HG03108 (cell line): ENCODE data around the gene CCR9.

Experiments
- ATAC-seq: cut with Tn5 transposase; IDR thresholded peaks from one replicate; pipeline ENCODE4 v1.9.1; 2021; ENCODE audit warnings: moderate library complexity; ENCODE audit not compliant: unreplicated experiment

Gene CCR9

DNA sequence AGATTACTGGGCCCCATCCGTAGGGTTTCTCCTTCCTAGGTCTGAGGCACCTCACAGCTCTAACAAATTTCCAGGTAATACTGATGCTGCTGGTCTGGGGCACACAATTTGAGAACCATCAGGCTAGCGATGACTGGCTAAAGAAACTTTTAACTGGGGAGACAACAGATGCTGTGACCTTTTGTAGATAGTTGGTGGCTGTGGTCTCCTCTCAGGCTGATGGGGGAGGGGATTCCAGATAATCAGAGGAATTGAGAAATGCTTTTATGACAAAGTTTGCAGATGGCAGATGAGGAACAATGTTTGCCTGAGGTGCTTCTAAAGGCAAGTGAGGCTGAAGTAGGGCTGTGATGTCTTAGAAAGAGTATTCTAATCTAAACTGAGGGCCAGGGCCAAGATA lies 13.8 kb upstream of the CCR9 start:
- ATAC-seq = no peak

DNA sequence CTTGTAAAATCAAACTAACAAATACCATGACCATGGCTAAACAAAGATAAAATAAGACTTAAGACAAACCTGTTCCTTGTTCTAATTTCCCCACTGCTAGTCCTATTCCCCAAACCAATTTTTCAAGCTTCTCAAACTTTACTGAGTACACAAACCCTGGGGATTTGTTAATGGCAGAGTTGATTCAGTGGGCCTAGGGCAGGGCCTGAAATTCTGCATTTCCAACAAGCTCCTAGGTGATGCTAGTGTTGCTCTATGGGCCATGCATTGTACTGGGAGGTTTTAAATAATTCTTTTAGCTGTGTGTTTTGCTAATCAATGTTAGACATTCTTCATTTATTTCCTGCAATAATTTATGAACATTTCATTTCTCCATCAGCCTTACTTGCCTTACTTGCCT lies 13.3 kb upstream of the CCR9 start:
- no peak for ATAC-seq

DNA sequence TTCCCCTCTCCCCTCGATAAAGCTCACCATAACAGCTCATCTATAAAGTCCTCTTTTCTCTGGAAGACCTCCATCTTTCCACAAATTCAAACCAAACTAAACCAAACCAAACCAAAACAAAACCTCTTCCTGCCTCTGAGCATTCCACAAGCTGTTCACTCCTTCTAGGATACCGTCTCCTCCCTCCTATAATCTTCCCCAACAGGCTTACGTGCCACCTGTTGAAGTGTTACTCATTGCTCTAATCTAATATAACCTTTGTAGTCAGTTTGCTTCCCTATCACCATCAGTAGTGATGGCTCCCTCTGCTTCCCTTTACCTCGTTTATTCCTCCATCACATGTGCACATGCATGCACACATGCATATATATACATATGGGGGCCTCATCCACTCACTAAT lies 12.7 kb upstream of the CCR9 start:
- ATAC-seq = no peak

DNA sequence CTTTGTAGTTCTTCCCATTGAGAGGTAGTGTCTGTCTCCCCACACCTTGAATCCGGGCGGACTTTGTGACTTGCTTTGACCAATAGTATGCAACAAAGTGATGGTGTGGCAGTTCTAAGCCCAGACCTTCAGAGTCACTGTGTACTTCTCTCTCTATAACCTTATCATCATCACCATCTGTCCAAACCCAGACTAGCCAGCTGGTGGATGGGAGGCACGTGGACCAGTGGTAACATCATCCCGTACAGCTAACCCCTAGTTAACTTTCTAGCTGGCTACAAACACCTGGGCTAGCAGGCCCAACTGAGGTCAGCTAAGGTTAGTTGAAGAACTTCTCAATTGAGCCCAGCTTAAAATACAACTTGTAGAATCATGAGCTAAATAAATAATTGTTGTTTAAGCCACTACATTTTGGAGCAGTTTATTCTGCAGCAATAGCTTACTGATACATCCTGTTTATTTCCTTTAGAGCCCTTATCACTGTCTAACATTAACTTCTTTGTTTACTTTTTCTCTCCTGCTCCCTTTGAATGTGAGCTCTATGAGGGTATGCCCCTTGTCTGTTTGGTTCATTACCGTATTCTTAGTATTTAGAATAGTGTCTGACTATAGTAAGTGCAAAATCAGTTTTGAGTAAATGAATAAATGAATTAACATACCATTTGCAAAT lies 11.5 kb upstream of the CCR9 start:
- ATAC-seq = no peak

DNA sequence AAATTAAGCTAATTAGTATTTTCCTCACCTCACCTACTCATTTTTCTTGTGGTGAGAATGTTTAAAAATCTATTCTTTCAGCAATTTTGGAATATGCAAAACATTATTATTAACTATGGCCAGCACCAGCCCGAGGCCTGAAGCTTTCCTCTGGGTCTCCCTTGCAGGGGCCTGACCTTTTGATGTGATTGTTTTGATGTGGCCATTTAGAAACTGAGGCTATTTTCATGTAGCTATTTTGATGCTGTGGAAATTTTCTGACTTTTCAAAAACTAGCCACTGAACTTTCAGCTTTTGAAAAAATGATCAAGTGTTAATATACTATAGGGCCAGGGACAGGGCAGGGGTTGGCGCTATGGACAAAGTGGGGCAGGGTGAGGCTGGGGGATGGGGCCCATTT lies 8.2 kb upstream of the CCR9 start:
- ATAC-seq = no peak

DNA sequence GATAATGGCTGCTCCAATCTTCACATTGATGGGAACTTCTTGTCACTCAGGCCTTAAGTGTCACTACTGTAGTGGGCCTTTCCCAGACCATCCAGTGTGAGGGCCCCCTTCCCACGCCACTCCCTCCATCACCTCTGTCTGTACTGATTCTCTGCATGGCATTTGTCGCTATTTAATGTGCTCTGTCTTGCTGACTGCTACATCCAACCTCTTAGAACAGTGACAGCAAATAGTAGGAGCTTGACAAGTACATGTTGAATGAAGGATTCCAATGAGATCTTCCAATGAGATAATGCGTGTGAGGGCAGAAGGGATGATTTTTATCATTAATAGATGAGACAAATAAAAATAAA lies 5.6 kb upstream of the CCR9 start:
- ATAC-seq = no peak

DNA sequence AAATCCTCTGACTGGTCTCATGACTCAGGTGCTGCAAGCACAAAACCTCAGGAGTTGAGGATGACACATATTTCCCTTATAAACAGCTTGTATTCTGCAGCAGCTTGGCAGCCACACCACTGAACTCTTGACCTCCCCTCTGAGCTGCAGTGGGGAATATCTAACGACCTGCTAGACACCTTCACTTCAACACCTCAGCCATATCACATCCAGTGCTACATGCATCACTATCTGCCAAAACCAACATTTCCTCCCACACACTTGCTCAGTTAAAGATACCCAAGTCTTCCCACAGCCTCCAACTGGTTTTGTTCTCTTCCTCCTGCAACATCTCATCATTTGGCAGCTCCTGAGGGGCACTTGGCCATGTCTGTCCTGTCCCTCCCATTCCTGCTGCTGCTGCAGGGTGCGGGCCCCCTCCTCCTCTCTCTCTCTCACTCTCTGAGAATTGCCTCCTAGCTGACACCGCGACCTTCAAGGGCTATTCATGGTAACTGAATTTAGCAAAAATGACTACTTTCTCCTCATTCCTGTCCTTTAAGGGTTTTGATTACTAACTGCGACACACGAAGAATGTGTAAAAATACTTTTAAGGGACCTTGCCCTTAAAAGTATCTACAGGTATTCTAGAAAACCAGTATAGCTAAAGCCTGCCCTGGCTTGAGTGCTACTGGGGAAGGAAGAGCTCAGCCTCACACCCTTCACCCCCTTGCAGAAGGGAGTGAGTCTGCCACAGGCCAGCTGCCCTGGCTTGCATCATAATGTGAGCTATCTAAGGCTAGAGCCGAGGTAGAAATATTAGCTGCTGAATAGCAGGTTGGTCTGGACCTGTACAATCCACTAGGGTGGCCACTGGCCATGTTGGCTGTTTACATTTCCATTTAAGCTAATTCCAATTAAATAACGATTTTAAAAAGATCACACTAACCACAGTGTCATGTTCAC lies 5.0 kb upstream of the CCR9 start:
- ATAC-seq = no peak

DNA sequence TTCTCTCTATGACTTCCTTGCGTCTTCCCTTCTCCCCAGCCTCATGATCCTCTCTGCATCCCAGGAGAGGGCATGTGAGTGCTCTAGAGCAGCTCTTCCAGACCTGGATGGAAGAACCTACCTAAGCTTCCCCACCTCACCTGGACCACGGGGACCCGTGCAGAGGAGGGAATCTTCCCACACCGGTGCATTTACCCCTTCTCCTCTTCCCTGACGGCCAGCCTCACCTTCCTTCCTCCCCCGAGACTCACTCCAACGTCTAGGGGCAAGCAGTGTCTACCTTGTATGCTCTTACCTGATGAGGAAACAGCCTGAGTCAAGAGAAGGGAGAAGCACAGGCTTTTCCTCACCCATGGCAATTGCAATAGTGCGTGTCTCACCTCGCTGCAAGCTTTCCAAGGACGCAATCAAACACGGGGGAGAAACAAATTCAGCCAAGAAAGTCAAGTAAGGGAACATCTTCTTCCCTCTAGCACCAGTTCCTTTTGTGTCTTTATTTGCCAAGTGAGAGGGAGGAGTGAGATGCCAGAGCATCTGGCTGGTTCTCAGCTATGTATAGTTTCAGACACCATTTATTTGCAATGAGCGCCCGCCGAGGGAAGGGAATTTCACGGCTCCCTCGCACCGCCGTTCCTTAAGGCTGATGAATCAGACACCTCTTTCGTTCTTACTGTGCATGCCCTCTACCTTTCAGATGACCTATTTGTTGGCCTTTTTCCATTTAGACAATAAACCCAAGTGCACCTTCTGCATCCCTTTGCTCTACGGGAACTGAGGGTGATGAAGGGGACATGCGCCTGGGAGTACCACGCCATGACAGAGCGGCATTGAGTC lies 1.8 kb upstream of the CCR9 start:
- no peak for ATAC-seq

DNA sequence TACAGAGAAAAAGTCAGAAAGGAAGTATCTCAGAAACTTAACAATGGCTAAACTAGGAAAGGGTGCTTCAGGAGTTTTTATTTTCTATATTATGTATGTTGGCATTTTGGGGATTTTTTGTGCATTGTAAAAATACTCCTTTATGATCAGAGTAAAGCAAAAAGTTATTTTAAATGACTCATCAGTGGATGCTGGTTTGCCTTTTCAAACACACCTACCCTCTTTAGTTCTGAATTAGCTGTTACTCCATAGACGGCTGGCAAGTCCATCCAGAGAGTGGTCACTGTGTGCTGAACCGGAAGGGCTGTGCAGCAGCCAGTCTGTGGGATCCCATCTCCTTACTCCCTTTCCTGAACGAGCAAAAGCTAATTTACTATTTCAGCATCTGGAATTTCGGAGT lies 942 bp downstream of the CCR9 start:
- ATAC-seq = no peak

DNA sequence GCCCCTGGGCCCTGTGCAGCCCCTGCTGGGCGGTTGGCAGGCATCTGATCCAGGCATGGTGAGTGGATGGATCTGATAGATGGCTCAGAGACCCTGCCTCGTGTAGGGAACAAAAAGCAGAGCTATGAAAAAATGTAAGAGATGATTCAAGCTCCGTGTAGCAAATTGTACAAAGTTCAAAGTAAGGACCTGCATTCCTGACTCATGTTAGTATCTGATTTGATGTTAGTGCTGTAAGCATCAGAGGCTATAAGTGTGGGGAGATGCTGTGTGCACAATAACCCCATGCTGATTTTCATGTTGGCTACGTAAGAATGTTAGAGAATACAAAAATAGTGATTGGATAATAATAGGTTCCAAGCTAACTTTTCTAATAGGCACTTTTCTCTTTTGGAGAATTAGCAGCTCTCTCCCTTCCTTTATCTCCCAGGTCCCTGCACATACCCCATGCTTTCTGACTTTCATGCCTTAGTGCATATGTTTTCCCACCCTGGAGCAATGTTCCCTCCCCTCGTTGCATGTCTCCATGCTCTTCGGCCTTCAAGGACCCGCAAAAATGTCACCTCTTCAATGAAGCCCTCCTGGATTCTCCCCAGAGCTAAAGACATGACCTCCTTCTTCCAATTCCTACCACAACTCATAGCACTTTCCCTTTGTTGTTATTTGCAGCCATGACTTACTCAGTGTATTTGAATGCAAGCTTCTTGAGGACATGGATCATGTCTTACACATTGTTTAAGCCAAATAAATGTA lies 1.6 kb downstream of the CCR9 start:
- ATAC-seq = no peak

DNA sequence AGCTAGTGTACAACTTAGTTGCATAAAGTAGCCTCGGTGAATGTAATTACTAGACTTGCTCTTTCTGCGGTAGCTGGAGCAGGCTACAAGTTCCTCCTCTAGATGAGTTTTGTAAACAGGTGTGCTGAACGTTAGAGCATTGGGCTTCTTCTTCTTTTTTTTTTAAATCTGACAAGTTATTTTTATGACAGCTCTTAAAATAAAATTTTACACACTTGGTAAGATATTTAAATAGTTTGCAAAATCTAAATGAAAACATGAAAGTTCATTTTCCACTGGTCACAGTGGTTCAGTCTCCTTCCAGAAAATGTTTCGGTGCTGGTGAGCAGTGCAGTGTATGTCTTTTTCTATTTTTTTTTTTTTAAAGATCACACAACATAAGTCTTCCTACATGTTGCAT lies 3.0 kb downstream of the CCR9 start:
- ATAC-seq = no peak

DNA sequence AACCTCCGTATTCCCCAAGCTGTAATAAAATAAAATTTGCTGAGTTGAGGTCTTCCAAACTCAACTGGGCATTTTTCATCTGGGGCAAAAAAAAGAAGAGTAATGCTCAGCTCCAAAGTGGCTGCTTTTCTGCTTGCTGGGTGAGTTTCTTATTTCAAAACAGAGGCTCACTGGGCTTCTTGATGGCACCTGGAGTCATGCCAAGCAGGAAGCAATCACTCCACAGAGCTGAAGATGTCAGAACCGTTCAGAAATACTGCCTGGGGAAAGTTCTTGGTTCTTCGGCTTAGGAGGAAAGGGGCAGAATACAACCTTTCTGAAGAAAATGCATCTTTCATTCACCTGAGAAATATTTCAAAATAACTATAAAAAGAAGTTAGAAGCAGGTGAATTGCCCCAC lies 4.1 kb downstream of the CCR9 start:
- ATAC-seq = no peak

DNA sequence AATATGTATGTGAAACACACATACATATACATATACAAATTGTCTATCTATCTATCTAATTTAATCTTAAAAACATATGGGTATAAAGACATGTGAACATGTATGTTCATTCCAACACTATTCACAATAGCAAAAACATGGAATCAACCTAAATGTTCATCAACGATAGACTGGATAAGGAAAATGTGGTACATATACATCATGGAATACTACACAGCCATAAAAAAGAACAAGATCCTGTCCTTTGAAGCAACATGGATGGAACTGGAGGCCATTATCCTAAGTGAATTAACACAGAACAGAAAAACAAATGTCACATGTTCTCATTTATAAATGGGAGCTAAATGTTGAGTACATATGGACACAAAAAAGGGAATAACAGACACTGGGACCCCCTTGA lies 5.8 kb downstream of the CCR9 start:
- no peak for ATAC-seq

DNA sequence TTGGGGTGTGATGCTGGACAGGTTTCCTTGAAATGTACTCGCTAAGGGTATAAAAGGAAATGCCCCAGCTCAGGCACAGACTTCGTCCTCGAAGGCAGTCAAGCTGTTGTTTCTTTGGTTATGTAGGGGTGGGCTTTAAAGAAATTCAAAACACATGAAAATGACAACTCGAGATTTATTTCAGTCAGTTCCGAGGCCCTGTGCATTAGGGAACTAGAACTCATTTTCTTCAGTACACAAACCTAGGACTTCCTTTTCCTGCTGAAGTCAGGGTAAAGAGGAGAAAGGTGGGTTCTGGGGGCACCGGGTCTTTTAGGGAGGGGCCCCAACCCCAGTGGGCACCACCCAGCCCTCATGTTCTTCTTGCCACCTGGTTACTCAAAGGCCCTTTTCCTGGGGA lies 7.7 kb downstream of the CCR9 start:
- no peak for ATAC-seq

DNA sequence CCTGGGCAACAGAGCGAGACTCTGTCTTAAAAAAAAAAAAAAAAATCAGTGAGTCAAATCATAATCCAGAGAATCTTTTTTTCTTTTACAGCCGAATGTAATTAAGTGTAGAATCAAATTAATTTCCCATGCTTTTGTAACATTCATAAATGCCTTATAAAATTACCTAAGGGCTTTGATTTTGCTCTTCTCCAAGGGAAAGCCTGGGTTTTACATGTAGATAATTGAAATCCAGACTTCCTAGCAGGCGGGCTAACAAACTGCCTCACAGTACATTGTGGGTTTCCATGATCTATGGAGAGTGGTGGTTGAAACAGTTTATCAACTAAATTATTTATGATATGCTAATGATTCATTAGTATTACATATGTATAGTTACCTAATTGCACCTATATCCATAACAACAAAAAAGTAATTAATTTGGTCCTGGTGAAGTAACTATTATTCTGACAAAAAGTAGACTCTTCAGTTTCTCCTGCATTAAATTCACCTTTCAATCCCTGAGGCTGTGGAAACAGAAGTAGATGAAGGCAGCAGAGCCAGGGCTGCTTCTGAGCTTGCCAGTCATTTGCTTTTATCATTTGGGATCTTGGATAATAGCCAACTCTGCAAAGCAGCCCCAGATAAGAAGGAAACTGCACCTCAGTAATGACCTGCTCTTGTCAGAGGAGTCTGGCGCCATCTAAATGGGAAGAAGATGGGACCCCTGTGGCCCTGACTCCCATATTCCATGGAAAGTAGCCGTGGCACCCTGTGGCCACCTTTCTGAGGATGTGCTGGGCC lies 9.5 kb downstream of the CCR9 start:
- ATAC-seq = no peak

DNA sequence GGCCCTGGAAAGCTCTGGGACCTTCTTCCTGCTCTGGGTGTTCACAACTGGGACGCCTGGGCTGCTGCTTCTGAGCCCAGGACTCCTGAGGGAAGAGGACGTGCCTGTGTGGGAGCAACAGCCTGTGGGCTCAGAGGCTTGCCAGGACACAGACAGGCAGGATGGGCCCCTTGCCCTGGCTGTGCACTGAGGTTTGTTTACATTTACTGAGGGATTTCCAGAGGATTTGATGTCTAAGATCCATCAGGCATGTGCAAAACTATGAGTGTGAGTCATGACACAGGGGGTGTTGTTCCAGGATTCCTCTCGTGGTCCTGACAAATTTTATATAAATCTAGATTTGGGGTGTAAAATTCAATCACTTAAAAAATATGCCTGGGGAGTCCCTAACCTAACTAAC lies 10.6 kb downstream of the CCR9 start:
- no peak for ATAC-seq

DNA sequence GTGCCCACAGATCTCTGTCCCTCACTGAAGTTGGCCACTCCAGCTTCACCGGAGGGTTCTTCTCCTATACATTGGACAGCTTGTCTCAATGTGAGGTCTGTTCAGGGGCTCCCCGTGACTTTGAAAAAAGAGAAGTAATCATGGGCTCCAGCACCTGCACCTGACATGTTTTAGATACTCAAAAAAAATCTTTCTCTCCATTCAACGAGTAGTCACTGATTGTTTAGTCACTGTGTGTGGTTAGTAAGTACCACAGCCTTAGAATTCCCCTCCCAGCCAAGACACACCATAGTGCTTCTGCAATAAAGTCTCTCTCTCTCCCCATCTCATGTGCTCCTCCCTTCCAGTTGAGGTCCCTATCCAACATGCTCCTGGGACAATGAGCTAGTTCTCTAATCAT lies 18.6 kb downstream of the CCR9 start:
- ATAC-seq = no peak

DNA sequence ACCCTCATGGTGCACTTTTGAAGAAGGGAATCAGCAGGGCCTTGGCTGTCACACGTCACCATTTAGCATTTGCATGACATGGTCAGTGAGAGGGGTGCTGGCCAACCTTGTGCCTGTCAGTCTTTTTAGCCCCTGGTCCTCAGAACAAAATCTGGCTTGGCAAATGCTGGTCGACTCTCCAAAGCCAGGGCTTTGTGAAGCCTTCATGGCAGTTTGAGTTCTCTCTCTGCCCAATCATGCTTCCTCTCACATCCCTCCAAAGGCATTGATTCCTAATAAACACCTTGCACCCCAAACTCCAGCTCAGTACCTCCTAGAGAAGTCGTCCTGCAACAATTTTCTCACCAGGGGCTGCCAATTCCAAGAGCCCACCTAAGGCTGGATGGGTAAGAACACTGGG lies 19.4 kb downstream of the CCR9 start:
- no peak for ATAC-seq

DNA sequence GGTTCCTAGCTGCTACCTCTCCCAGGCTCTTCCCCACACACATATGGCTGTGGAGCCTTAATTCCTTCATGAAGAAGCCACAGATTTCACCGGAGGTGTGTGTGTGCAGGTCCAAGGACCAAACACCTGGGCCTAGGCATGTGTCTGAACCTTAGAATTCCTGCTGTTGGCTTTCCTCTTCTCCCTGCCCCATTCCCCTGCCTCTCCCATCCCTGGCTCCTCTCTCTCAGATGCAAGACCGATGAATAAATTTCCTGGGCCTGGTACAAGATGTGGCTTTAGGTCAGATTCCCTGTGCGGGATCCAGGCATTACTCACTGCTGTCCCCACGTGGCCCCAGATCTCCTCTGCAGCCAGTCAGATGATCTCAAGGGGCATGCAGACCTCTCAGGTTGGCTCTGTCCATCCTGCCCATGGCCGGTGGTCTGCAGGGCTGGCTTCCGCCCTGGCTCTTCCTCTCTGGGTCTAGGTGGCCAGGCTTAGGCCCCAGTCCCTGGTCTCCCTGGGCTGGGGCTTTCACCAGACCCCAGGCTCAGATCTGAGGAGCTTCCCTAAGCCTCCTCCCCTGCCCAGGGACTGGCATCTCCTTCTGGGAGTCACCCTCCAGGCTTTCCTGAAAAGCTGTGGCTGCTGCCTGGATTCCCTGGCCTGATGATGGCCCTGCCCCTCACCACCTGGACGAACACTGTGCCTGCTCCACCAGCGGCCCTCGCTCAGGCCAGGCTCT lies 20.5 kb downstream of the CCR9 start:
- ATAC-seq = no peak
